Gastrocnemius medialis (tissue), 4 donors: ENCODE data around the gene NOLC1. TPM values are rescaled to one million over a fixed set of nuclear protein-coding genes. Genes with fewer than 3 reads are reported as not detected.

Experiments
- ATAC-seq, 2 donors: fragments of 150-250 bp; one replicate each; pipeline ENCODE4 v1.9.1; 2016
- DNase-seq, 2 donors: peaks; one replicate each; pipeline ENCODE4 v3.0.0-alpha.2; 2019
- H3K27ac ChIP-seq, 4 donors: fragments of 200-600 bp; sonication (generic); 1 replicate in 1 of 4; 2 replicates in 3 of 4; pipeline ENCODE4 v1.5.1; 2016 to 2018; ENCODE audit warnings: mild to moderate bottlenecking in 2 of 4, moderate library complexity in 1 of 4
- H3K27me3 ChIP-seq, 3 donors: fragments of 200-600 bp; sonication (generic) in 2 of 3; 1 replicate in 1 of 3; 2 replicates in 2 of 3; pipeline versions ENCODE4 v1.5.1 to v1.6.0; 2016 to 2019; ENCODE audit warnings: mild to moderate bottlenecking in 1 of 3, moderate library complexity in 1 of 3
- H3K36me3 ChIP-seq, 2 donors: fragments of 200-600 bp; sonication (generic) in 1 of 2; one replicate each; pipeline ENCODE4 v1.5.1; 2017 to 2018
- H3K4me1 ChIP-seq, 2 donors: fragments of 200-600 bp; sonication (generic) in 1 of 2; one replicate each; pipeline ENCODE4 v1.5.1; 2016 to 2017; ENCODE audit warnings: mild to moderate bottlenecking in 2 of 2
- H3K4me3 ChIP-seq, 4 donors: fragments of 200-600 bp; sonication (generic) in 3 of 4; 1 replicate in 1 of 4; 2 replicates in 3 of 4; pipeline ENCODE4 v1.5.1; 2016 to 2019; ENCODE audit warnings: mild to moderate bottlenecking in 2 of 4
- H3K9me3 ChIP-seq, 3 donors: fragments of 200-600 bp; sonication (generic) in 2 of 3; 1 replicate in 1 of 3; 2 replicates in 2 of 3; pipeline ENCODE4 v1.5.1; 2016 to 2019
- POLR2A ChIP-seq, 2 donors: fragments of 450-650 bp; IDR thresholded peaks; one replicate each; pipeline ENCODE4 v1.6.1; 2017; ENCODE audit warnings: antibody characterized with exemption in 2 of 2, mild to moderate bottlenecking in 2 of 2, moderate library complexity in 2 of 2
- in situ Hi-C, 4 donors: fragments of 200-750 bp; cut with MboI; loops; one replicate each; pipeline versions ENCODE4 v1.15.0 to v1.8.0; 2017; ENCODE audit warnings: low sequenced_read_pairs in 4 of 4
- intact Hi-C: fragments of 100-400 bp; cut with DNase I; formaldehyde crosslinking; loops from one replicate; pipeline ENCODE4 v1.15.1; 2023; ENCODE audit warnings: low total_unique reads
- total RNA-seq, 4 donors: library from RNA; depleted of rRNA; stranded (reverse); fragments of >200 nt; gene quantifications; one replicate each; pipeline versions ENCODE4 v1.1.0 to v1.2.3, GENCODE V29; 2016
- TF ChIP-seq, protein P1 (sequence below), 5 experiments: fragments of 450-650 bp in 3 of 5; fragments of 200-600 bp in 2 of 5; sonication (generic) in 2 of 5; IDR thresholded peaks in 4 of 5; conservative IDR thresholded peaks in 1 of 5; 1 replicate in 4 of 5; 2 replicates in 1 of 5; pipeline ENCODE4 v1.5.1; 2016 to 2019; ENCODE audit warnings: antibody characterized with exemption in 5 of 5, mild to moderate bottlenecking in 3 of 5, moderate library complexity in 3 of 5

The NOLC1 gene
- total RNA-seq, 4 donors from 2014 or later, result 37.2 to 76.7 (median 71.1) TPM

DNA sequence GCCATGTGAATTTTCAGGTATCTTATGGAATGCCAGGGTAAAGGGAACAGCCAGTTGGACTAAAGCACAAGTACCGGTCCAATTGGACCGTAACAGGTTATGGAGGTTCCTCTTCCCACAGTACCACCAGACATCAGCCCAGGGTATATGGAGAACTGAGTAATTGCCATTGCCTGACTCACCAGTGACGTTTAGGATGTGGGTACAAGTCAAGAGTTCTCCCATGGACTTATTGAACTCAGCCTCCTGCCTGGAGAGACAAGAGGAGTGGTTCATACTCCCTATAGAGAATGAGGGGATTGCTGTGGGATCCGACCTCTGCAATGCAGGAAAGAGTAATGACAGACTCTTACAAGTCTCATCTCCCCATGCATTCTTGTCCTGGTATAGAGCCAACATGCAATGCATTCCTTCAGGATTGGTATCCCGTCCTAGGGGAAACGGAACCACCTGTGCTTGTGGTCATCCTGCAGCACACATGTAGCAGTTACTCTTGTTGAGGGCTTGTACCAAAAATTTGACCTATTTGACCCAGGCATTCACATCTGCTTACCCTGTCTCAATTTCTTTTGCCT, 43.2 kb downstream of the NOLC1 start:
- ATAC-seq (no peak), DNase-seq (no peak)
- H3K4me1 ChIP-seq, result peaks cover 0 to 4% of the 10 kb centered on the region in 2 donors
- no peak overlapping the region for H3K4me3 ChIP-seq
- intact Hi-C loops, result no loop called here
- H3K36me3 ChIP-seq, result no peaks in the 10 kb centered on the region
- H3K9me3 ChIP-seq, result no peaks in the 10 kb centered on the region
- no peaks in the 10 kb centered on the region for H3K27me3 ChIP-seq
- TF ChIP-seq, protein P1, sequence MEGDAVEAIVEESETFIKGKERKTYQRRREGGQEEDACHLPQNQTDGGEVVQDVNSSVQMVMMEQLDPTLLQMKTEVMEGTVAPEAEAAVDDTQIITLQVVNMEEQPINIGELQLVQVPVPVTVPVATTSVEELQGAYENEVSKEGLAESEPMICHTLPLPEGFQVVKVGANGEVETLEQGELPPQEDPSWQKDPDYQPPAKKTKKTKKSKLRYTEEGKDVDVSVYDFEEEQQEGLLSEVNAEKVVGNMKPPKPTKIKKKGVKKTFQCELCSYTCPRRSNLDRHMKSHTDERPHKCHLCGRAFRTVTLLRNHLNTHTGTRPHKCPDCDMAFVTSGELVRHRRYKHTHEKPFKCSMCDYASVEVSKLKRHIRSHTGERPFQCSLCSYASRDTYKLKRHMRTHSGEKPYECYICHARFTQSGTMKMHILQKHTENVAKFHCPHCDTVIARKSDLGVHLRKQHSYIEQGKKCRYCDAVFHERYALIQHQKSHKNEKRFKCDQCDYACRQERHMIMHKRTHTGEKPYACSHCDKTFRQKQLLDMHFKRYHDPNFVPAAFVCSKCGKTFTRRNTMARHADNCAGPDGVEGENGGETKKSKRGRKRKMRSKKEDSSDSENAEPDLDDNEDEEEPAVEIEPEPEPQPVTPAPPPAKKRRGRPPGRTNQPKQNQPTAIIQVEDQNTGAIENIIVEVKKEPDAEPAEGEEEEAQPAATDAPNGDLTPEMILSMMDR (IDR thresholded peaks at IDR 0.05 in 4 of 5, conservative IDR thresholded peaks at IDR 0.05 in 1 of 5), result no peak
- no peak for TF ChIP-seq POLR2A (IDR thresholded peaks at IDR 0.05)
- no peak overlapping the region for H3K27ac ChIP-seq
- in situ Hi-C loops, result no loop called here

DNA sequence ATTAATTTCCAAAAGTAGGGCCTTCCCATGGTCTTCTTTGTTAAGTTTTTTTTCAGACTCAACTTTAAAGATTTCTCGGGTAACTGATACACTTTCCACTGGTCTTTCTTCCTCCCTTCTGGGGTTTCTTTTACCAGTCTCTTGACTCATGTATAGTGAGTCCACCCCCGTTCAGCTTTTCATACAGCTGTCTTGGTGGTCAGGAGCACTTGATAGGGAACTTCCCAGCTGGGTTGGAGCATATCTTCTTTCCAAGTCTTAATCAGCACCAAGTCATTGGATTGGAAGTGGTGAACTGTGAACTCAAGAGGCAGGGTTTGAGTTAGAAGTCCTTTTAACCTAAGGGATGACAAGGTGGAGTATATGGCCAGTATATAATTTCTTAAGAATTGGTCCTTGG, 44.7 kb downstream of the NOLC1 start:
- Histone ChIP-seq H3K27ac (no peak overlapping the region), H3K4me3 (no peak overlapping the region), H3K27me3 (no peaks in the 10 kb centered on the region), H3K4me1 (peaks cover 0 to 4% of the 10 kb centered on the region in 2 donors), H3K9me3 (no peaks in the 10 kb centered on the region), H3K36me3 (no peaks in the 10 kb centered on the region)
- in situ Hi-C loops, result no loop called here
- intact Hi-C loops, result no loop called here
- TF ChIP-seq POLR2A (IDR thresholded peaks at IDR 0.05), result no peak
- TF ChIP-seq, protein P1 (IDR thresholded peaks at IDR 0.05 in 4 of 5, conservative IDR thresholded peaks at IDR 0.05 in 1 of 5), result no peak
- no peak for ATAC-seq
- DNase-seq, result no peak

DNA sequence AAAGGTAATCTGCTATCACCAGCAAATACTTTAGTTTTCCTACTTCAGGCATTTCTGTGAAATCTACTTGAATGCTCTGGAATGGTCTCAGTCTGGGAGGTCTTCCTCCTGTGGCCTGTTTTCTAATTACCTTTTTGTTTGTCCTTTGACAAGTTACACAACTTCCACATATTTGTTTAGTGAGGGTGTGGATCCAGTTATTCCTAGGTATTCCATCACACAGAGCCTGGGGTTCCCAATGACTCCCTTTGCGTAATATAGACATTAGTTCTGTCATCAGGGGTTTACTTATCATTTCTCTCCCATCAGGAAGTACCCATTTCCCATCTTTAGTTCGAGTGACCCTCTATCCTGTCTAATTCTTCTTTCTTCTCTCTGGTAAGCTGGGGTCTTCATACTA, 45.8 kb downstream of the NOLC1 start:
- no peak for TF ChIP-seq POLR2A (IDR thresholded peaks at IDR 0.05)
- TF ChIP-seq, protein P1 (IDR thresholded peaks at IDR 0.05 in 4 of 5, conservative IDR thresholded peaks at IDR 0.05 in 1 of 5), result no peak
- H3K36me3 ChIP-seq, result no peaks in the 10 kb centered on the region
- peaks cover 0 to 4% of the 10 kb centered on the region in 2 donors for H3K4me1 ChIP-seq
- H3K9me3 ChIP-seq, result no peaks in the 10 kb centered on the region
- DNase-seq (no peak), ATAC-seq (no peak)
- H3K4me3 ChIP-seq, result no peak overlapping the region
- H3K27ac ChIP-seq, result no peak overlapping the region
- intact Hi-C loops, result no loop called here
- in situ Hi-C loops, result no loop called here
- H3K27me3 ChIP-seq, result no peaks in the 10 kb centered on the region

DNA sequence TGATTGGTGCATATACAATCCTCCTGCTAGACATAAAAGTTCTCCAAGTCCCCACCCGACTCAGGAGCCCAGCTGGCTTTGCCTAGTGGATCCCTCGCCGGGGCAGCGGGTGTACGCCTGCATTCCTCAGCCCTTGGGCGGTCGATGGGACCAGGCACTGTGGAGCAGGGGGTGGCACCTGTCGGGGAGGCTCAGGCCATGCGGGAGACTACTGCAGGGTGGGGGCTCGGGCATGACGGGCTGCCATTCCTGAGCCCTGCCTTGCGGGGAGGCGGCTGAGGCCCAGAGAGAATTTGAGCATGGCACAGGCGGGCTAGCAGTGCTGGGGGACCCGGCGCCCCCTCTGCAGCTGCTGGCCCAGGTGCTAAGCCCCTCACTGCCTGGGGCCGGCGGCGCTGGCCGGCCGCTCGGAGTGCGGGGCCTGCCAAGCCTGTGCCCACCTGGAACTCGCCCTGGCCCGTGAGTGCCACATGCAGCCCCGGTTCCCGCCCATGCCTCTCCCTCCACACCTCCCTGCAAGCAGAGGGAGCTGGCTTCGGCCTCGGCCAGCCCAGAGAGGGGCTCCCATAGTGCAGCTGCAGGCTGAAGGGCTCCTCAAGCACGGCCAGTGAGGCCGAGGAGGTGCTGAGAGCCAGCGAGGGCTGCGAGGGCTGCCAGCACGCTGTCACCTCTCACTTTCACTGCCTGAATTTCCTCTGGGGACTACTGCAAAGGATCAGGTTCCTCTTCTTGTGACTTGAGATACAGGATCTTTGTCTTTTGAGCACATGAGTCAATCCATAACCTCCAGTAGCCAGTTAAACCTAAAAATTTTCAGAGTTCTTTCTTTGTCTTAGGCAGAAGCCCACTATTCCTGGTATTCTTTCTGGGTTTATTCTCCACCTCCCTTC, 48.8 kb downstream of the NOLC1 start:
- H3K27me3 ChIP-seq, result no peaks in the 10 kb centered on the region
- in situ Hi-C loops, result loop anchor here in 1 of 4 donors (25.0 kb wide), 1 partner anchor 361 kb away; no protein-coding TSS in a partner anchor
- peaks cover 0 to 4% of the 10 kb centered on the region in 2 donors for H3K4me1 ChIP-seq
- no peak overlapping the region for H3K27ac ChIP-seq
- H3K4me3 ChIP-seq, result no peak overlapping the region
- DNase-seq (no peak), ATAC-seq (peak in 1 of 2 donors; percentile 62)
- intact Hi-C loops, result no loop called here
- TF ChIP-seq POLR2A (IDR thresholded peaks at IDR 0.05), result no peak
- TF ChIP-seq, protein P1 (IDR thresholded peaks at IDR 0.05 in 4 of 5, conservative IDR thresholded peaks at IDR 0.05 in 1 of 5), result no peak
- no peaks in the 10 kb centered on the region for H3K36me3 ChIP-seq
- no peaks in the 10 kb centered on the region for H3K9me3 ChIP-seq
